Measurements from ENCODE around the gene MAPT.

GRCh38 chr17:46029627-46030026 lies 135.3 kb downstream of the MAPT start:
- no peak for TF ChIP-seq CTCF (IDR thresholded peaks at IDR 0.05)
- TF ChIP-seq POLR2A (IDR thresholded peaks at IDR 0.05) = no peak
